HUES48 (cell line): Measurements from ENCODE around the gene SLC19A1.

Source experiments
- H3K27ac ChIP-seq: one replicate; pipeline ENCODE4 v1.7.0; 2013; ENCODE audit warnings: low read depth, low read length, inconsistent platforms
- H3K27me3 ChIP-seq: 2 replicates; pipeline ENCODE4 v1.6.1; 2013; ENCODE audit warnings: mild to moderate bottlenecking, low read length; ENCODE audit not compliant: control insufficient read depth, insufficient read depth
- H3K36me3 ChIP-seq: 2 replicates; pipeline ENCODE4 v1.6.1; 2013; ENCODE audit warnings: low read length; ENCODE audit not compliant: control insufficient read depth, insufficient read depth
- H3K4me1 ChIP-seq: 2 replicates; pipeline ENCODE4 v1.6.1; 2013; ENCODE audit warnings: mild to moderate bottlenecking, low read length; ENCODE audit not compliant: control insufficient read depth, insufficient read depth
- H3K4me3 ChIP-seq: 2 replicates; pipeline ENCODE4 v1.5.1; 2013; ENCODE audit warnings: mild to moderate bottlenecking, low read depth, low read length
- H3K9ac ChIP-seq: 2 replicates; pipeline ENCODE4 v1.6.1; 2013; ENCODE audit warnings: mild to moderate bottlenecking, low read depth, low read length, moderate library complexity
- H3K9me3 ChIP-seq: 2 replicates; pipeline ENCODE4 v1.6.1; 2013; ENCODE audit warnings: low read length; ENCODE audit not compliant: control insufficient read depth, insufficient read depth

The SLC19A1 gene

DNA sequence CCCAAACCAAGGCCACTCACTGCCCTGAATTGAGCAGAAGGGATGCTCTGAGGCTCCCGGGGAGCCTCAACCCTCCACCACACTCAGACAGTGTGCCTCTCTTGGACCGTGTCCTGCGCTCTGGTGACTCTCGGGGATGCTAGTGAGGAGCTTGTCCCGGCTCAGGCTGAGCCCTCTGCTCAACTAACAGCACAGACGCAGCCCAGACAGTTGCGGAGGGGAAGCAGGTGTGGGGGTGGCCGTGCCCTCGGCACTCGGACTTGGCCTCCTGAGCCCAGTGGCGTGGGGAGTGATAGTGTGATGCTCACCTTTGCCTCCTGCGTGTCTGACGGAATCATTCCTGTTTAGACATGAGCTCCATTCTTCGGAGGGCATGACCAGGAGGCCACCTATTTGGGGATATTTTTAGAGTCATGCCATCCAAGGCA lies 15.4 kb upstream of the SLC19A1 start:
- Histone ChIP-seq H3K9me3 (no peaks in the 10 kb centered on the region), H3K36me3 (no peaks in the 10 kb centered on the region), H3K4me3 (no peak overlapping the region), H3K9ac (no peak overlapping the region), H3K4me1 (no peaks in the 10 kb centered on the region), H3K27me3 (peaks cover 4% of the 10 kb centered on the region), H3K27ac (no peak overlapping the region)

DNA sequence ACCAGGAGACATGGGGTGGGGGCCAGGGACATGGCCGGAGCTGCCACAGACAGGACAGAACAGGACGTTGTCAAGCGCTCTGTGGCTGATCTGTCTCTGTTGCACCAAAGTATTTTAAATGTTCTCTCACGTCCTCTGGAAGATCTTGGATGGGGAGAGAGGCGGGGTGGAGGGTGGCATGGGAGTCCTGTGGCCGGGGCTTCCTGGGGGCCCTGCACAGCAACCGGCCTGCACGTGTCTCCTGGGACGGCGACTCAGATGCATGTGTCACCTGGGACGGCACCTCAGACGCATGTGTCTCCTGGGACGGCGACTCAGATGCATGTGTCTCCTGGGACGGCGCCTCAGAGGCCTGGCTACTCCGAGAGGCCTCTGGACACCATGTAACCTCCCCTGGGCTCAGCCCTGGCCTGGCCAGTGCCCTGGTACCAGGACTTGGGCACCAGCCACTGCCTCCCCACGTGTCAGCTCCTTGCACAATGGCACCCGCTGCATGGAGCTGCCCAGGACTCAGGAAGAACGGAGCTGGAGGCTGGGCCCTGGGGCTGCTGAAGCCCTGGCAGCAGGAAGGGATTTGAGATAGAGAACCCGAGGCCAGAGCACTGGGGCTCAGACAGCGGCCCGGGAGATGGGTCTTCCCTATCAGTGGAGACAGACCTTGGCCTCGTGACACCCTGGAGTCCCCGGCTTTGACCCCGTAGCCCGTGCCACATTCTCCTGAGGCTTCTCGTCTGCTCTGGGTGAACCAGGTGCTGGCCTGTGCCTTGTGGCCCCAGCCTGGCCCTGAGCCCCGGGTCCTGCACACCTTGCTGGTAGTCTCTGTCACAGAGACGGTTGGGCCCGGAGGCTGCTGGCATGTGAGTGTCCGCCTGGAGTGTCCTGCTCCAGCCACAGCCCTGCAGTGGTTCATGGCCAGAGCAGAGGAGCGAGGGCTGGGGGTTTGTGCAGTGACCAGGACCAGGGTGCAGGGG lies 14.7 kb upstream of the SLC19A1 start:
- Histone ChIP-seq H3K4me3 (no peak overlapping the region), H3K9ac (no peak overlapping the region), H3K27ac (no peak overlapping the region), H3K4me1 (no peaks in the 10 kb centered on the region), H3K9me3 (no peaks in the 10 kb centered on the region), H3K36me3 (no peaks in the 10 kb centered on the region), H3K27me3 (peaks cover 3% of the 10 kb centered on the region; the same call in 1 of the 2 replicates)

DNA sequence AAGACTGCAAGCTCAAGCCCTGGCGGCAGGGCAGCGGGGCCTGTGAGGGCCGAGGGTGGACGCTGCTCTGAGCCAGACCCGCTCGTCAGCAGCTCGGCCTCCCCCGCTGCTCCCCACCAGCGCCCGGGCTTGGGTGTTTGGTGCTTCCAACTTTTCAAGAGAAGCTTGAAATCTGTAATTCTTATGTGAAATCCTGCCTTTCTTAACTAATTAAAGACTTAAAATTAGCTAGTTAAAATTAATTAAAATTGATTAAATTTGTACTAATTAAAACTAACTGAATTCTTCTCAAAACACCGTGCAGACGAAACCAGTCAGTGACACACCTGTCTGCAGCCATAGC lies 14.0 kb upstream of the SLC19A1 start:
- Histone ChIP-seq H3K27me3 (peaks cover 3% of the 10 kb centered on the region; the same call in 1 of the 2 replicates), H3K9me3 (no peaks in the 10 kb centered on the region), H3K4me3 (no peak overlapping the region), H3K36me3 (no peaks in the 10 kb centered on the region), H3K9ac (no peak overlapping the region), H3K4me1 (peaks cover 6% of the 10 kb centered on the region; the same call in 1 of the 2 replicates), H3K27ac (no peak overlapping the region)

DNA sequence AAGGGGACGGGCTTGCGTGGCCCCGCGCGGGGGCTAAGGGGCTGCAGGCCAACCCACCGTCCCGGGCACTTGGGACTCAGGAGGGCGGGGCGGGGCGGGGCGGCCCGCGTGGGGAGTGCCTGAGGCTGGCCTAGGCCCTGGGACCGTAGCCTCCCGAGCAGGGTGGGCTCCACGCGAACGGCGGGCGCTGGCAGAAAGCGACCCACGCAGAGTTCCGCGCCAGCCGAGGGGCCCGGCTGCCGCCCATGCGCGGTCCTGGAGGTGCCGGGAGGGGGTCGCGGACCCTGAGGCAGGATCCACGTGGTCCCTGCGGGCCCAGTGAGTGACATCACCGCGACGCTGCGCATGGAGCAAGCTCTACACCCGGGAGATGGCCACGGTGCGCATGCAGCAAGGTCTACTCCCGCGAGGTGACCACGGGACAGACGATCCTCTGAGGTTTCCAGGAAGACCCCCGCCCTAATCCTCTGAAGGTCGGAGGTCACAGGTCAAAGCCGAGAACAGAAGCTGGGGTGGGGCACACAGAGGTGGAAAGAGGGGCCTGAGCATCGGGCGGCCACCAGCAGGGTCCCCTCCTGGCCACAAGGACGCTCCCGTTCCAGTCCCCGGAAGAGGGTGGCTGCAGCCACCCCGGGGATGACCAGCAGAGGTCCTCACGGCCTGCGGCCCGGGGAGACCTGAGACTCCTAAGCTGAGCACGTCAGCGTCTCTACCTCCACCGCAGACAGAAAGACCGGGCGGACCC lies 13.5 kb upstream of the SLC19A1 start:
- no peaks in the 10 kb centered on the region for H3K36me3 ChIP-seq
- H3K9me3 ChIP-seq: no peaks in the 10 kb centered on the region
- no peak overlapping the region for H3K9ac ChIP-seq
- peak overlapping the region; percentile 57 for H3K4me3 ChIP-seq
- H3K27ac ChIP-seq: peak overlapping the region; percentile 32
- peaks cover 3% of the 10 kb centered on the region; the same call in 1 of the 2 replicates for H3K27me3 ChIP-seq
- H3K4me1 ChIP-seq: peaks cover 10% of the 10 kb centered on the region; the same call in 1 of the 2 replicates

DNA sequence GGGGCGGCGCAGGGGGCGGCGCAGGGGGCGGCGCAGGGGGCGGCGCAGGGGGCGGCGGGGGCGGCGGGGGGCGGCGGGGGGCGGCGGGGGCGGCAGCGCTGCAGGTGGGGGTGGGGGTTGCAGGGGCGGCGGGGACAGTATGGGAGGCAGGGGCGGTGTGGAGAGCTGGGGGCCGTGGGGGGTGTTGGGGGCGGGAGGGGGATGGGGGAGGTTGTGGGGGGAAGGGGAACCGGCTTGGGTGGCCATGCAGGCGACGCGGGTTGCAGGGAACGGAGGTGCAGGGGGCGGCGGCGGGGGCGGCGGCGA lies 13.0 kb upstream of the SLC19A1 start:
- peak overlapping the region; percentile 57; the same call in 1 of the 2 replicates for H3K4me3 ChIP-seq
- no peak overlapping the region for H3K9ac ChIP-seq
- no peaks in the 10 kb centered on the region for H3K9me3 ChIP-seq
- H3K27me3 ChIP-seq: peaks cover 3% of the 10 kb centered on the region; the same call in 1 of the 2 replicates
- peaks cover 14% of the 10 kb centered on the region; the same call in 1 of the 2 replicates for H3K4me1 ChIP-seq
- no peak overlapping the region for H3K27ac ChIP-seq
- no peaks in the 10 kb centered on the region for H3K36me3 ChIP-seq

DNA sequence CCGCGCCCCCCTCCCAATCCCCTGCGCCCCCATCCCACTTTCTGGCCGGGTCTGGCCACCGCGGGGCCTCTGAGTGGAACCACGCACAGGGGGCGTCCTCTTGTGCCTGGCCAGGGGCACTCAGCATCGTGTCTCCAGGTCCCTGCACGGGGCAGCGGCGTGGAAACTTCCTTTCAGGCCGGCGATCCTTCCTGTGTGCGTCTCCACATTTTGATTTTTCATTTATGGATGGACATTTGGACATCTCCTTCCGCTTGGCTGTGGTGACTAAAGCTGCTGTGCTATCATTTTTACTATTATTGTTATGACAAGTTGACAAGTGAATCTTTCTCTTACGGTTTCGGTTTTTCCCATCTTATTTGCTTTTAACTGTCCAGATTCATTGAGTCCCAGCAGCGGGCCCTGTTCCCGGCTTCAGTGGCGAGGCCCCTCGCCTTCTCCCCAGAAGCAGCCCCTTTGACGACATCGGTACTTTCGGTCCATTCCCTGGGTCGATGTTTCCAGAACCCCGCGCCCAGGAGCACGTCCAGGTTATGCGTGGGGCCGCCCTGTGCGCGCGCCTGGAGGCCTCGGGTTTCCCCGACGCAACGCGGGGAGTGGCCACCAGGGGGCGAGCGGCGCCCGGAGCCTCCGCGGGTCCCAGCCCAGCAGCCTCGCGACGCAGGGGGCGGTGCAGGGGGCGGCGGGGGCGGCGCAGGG lies 12.4 kb upstream of the SLC19A1 start:
- H3K36me3 ChIP-seq: no peaks in the 10 kb centered on the region
- H3K9me3 ChIP-seq: no peaks in the 10 kb centered on the region
- peaks cover 3% of the 10 kb centered on the region; the same call in 1 of the 2 replicates for H3K27me3 ChIP-seq
- peak overlapping the region; percentile 57 for H3K4me3 ChIP-seq
- no peak overlapping the region for H3K27ac ChIP-seq
- H3K9ac ChIP-seq: no peak overlapping the region
- peaks cover 14% of the 10 kb centered on the region; the same call in 1 of the 2 replicates for H3K4me1 ChIP-seq

DNA sequence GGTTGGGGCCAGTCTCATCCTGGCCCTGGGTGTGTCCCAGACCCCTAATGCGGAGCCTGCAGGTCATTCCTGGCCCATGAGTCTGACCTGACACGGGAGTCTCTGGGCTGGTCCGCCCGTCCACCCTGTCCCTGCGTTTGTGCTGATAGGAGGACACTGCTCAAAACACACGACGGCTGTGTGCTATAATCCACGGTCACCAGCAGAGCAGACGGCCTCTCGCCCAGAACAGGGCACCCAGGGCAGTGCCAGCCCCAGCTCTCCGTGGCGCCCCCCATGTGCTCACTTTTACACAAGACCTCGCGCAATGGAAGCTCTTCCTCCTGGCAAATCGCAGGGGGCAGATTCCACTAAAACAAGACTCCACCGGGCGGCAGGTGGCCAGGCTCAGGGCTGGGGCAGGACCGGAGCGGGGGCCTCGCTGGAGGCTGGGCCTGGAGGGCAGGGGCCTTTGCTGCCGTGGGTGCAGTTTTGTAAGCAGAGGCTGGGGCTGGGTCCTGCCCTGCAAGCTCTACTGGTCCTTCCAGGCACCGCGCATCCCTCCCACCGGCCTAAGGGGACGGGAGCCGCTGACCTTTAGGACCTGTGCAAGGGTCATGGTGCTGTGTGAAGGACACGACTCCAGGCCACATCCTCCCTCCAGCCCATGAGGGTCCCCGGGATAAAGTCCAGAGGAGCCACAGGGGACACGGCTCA lies 10.6 kb upstream of the SLC19A1 start:
- H3K4me1 ChIP-seq: peaks cover 14% of the 10 kb centered on the region; the same call in 1 of the 2 replicates
- no peak overlapping the region for H3K27ac ChIP-seq
- no peak overlapping the region for H3K9ac ChIP-seq
- no peak overlapping the region for H3K4me3 ChIP-seq
- peaks cover 3% of the 10 kb centered on the region; the same call in 1 of the 2 replicates for H3K27me3 ChIP-seq
- no peaks in the 10 kb centered on the region for H3K9me3 ChIP-seq
- H3K36me3 ChIP-seq: no peaks in the 10 kb centered on the region

DNA sequence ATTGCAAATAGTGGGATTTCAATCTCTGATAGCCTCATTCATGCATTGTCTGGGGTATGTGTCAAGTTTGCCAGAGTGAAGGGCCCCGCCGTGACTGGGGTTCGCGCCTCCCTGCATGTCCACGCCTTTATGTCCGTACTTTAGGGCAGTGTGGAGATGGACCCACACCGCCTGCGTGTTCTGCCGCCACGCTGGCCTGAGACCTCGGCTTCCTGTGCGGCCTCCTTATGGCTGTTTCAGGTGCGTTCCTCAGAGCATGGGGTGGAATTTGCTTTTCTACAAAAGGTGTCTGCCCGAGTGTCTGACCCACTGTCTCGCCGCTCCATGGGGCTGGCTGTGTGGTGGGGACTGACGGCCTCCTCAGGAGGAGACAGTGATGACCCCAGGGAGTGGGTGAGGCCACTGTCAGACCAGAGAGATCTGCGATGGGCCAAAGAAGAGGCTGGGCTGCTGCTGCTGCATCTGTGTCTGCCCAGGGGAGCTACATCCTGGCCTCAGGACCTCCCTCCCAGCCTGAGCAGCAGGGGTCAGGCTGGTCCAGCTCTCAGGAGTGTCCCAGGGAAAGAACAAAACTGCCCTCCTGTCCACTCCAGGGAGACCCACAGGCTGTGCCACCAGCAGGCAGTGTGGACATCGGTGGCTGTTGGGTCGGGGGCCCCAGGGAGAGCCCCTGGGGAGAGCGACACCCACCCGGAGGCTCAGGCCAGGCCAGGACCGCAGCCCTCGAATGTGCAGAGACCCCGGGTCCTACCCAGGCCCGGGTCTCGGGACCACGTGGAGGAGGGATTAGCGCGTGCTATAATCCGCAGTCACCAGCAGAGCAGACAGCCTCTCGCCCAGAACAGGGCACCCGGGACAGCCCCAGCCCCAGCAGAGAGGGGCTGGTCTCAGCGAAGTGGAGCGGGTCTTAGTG lies 9.8 kb upstream of the SLC19A1 start:
- H3K36me3 ChIP-seq: no peaks in the 10 kb centered on the region
- no peaks in the 10 kb centered on the region for H3K9me3 ChIP-seq
- peaks cover 3% of the 10 kb centered on the region; the same call in 1 of the 2 replicates for H3K27me3 ChIP-seq
- peaks cover 14% of the 10 kb centered on the region; the same call in 1 of the 2 replicates for H3K4me1 ChIP-seq
- no peak overlapping the region for H3K9ac ChIP-seq
- H3K4me3 ChIP-seq: no peak overlapping the region
- H3K27ac ChIP-seq: no peak overlapping the region

DNA sequence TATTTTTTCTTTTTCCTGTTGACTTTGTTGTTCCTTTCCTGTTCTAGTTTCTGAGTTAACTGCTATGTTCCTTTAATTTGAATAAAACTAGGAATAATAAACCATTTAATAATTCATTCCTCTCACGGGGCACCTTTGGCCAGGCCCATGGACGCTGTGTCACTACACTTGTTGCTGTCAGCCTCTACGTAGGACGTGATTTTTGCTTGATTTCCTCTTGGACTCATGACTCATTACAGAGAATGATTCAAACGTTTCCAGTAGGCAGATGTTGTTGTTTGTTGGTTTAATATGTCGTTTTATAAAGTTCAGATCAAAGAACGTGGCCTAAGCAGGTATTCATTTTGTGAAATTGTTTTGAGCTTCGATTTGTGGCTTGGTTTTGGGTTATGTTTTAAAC lies 9.1 kb upstream of the SLC19A1 start:
- H3K27me3 ChIP-seq: peaks cover 3% of the 10 kb centered on the region; the same call in 1 of the 2 replicates
- no peak overlapping the region for H3K4me3 ChIP-seq
- no peaks in the 10 kb centered on the region for H3K36me3 ChIP-seq
- H3K9ac ChIP-seq: no peak overlapping the region
- H3K4me1 ChIP-seq: peaks cover 14% of the 10 kb centered on the region; the same call in 1 of the 2 replicates
- H3K9me3 ChIP-seq: no peaks in the 10 kb centered on the region
- no peak overlapping the region for H3K27ac ChIP-seq
